Measurements from ENCODE around the gene GIMD1. TPM values are rescaled to one million over a fixed set of nuclear protein-coding genes. Genes with fewer than 3 reads are reported as not detected.
A peak's percentile ranks its signal among the peaks of the same experiment; 100 is the strongest.

The GIMD1 gene
- total and polyA plus RNA-seq, 7 donors: not detected

GRCh38 chr4:106355193-106355592 is 13.4 kb downstream of the GIMD1 start:
- H3K36me3 ChIP-seq: peaks cover 0 to 6% (median 3%) of the 10 kb centered on the region in 4 donors
- no peaks in the 10 kb centered on the region for H3K9me3 ChIP-seq
- no peak overlapping the region for H3K27ac ChIP-seq
- H3K27me3 ChIP-seq: no peaks in the 10 kb centered on the region
- no peak for DNase-seq
- intact Hi-C loops (cut with DNase I): no loop called here
- WGBS, 2 donors: 60 to 74% methylated on average over 4 of the region's 4 CpGs
- H3K4me1 ChIP-seq: no peaks in the 10 kb centered on the region
- TF ChIP-seq POLR2A (IDR thresholded peaks at IDR 0.05) (no peak), EP300 (IDR thresholded peaks at IDR 0.05) (no peak), POLR2AphosphoS5 (IDR thresholded peaks at IDR 0.05) (no peak), CTCF (IDR thresholded peaks at IDR 0.05) (no peak)
- H3K4me3 ChIP-seq: peak overlapping the region in 1 of 4 donors; percentile 2

GRCh38 chr4:106353786-106354185 is 14.8 kb downstream of the GIMD1 start:
- WGBS, 2 donors: 90 to 100% methylated on average over 1 of the region's 1 CpG
- DNase-seq: no peak
- peaks cover 0 to 15% (median 5%) of the 10 kb centered on the region in 4 donors for H3K36me3 ChIP-seq
- no peaks in the 10 kb centered on the region for H3K4me1 ChIP-seq
- no peaks in the 10 kb centered on the region for H3K9me3 ChIP-seq
- no peaks in the 10 kb centered on the region for H3K27me3 ChIP-seq
- no peak for TF ChIP-seq CTCF (IDR thresholded peaks at IDR 0.05)
- no peak for TF ChIP-seq EP300 (IDR thresholded peaks at IDR 0.05)
- no peak for TF ChIP-seq POLR2A (IDR thresholded peaks at IDR 0.05)
- TF ChIP-seq POLR2AphosphoS5 (IDR thresholded peaks at IDR 0.05): no peak
- intact Hi-C loops (cut with DNase I): no loop called here
- H3K27ac ChIP-seq: no peak overlapping the region
- no peak overlapping the region for H3K4me3 ChIP-seq

- intact Hi-C loops (cut with DNase I): no loop called here
- DNase-seq: no peak
- H3K36me3 ChIP-seq: peaks cover 8 to 34% (median 17%) of the 10 kb centered on the region in 4 donors
- no peak overlapping the region for H3K4me3 ChIP-seq
- no peaks in the 10 kb centered on the region for H3K27me3 ChIP-seq
- no peaks in the 10 kb centered on the region for H3K4me1 ChIP-seq
- H3K9me3 ChIP-seq: no peaks in the 10 kb centered on the region
- TF ChIP-seq POLR2A (IDR thresholded peaks at IDR 0.05) (no peak), CTCF (IDR thresholded peaks at IDR 0.05) (no peak), POLR2AphosphoS5 (IDR thresholded peaks at IDR 0.05) (no peak), EP300 (IDR thresholded peaks at IDR 0.05) (no peak)
- H3K27ac ChIP-seq: no peak overlapping the region
Observed at GRCh38 chr4:106351016-106351415, 17.6 kb downstream of the GIMD1 start.

GRCh38 chr4:106347167-106347566 is 21.4 kb downstream of the GIMD1 start:
- Histone ChIP-seq H3K36me3 (peaks cover 8 to 43% (median 17%) of the 10 kb centered on the region in 4 donors), H3K9me3 (no peaks in the 10 kb centered on the region), H3K27me3 (no peaks in the 10 kb centered on the region), H3K27ac (no peak overlapping the region), H3K4me3 (no peak overlapping the region), H3K4me1 (peaks cover 0 to 8% (median 4%) of the 10 kb centered on the region in 4 donors)
- TF ChIP-seq CTCF (IDR thresholded peaks at IDR 0.05) (no peak), EP300 (IDR thresholded peaks at IDR 0.05) (no peak), POLR2A (IDR thresholded peaks at IDR 0.05) (no peak), POLR2AphosphoS5 (IDR thresholded peaks at IDR 0.05) (no peak)
- no peak for DNase-seq
- 87 to 94% methylated on average over 1 of the region's 1 CpG for WGBS, 2 donors
- intact Hi-C loops (cut with DNase I): no loop called here

GRCh38 chr4:106344647-106344970 is 24.0 kb downstream of the GIMD1 start:
- intact Hi-C loops (cut with DNase I): no loop called here
- peaks cover 8 to 37% (median 14%) of the 10 kb centered on the region in 4 donors for H3K36me3 ChIP-seq
- no peak overlapping the region for H3K4me3 ChIP-seq
- H3K27me3 ChIP-seq: no peaks in the 10 kb centered on the region
- H3K27ac ChIP-seq: no peak overlapping the region
- peaks cover 0 to 8% (median 4%) of the 10 kb centered on the region in 4 donors for H3K4me1 ChIP-seq
- WGBS, 2 donors: 92 to 99% methylated on average over 1 of the region's 1 CpG
- no peaks in the 10 kb centered on the region for H3K9me3 ChIP-seq
- no peak for TF ChIP-seq EP300 (IDR thresholded peaks at IDR 0.05)
- TF ChIP-seq POLR2AphosphoS5 (IDR thresholded peaks at IDR 0.05): no peak
- no peak for DNase-seq
